Measurements from ENCODE around the gene KCNB1.

GRCh38 chr20:49475292-49476015 is 7.0 kb downstream of the KCNB1 start:
- TF ChIP-seq POLR2AphosphoS5 (IDR thresholded peaks at IDR 0.05; ENCODE audit: insufficient read depth in 1 of 2, low read depth in 1 of 2), result no peak
- TF ChIP-seq, protein P1, sequence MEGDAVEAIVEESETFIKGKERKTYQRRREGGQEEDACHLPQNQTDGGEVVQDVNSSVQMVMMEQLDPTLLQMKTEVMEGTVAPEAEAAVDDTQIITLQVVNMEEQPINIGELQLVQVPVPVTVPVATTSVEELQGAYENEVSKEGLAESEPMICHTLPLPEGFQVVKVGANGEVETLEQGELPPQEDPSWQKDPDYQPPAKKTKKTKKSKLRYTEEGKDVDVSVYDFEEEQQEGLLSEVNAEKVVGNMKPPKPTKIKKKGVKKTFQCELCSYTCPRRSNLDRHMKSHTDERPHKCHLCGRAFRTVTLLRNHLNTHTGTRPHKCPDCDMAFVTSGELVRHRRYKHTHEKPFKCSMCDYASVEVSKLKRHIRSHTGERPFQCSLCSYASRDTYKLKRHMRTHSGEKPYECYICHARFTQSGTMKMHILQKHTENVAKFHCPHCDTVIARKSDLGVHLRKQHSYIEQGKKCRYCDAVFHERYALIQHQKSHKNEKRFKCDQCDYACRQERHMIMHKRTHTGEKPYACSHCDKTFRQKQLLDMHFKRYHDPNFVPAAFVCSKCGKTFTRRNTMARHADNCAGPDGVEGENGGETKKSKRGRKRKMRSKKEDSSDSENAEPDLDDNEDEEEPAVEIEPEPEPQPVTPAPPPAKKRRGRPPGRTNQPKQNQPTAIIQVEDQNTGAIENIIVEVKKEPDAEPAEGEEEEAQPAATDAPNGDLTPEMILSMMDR (IDR thresholded peaks at IDR 0.05), result no peak
